Limb (tissue), 2 donors: ENCODE results near the gene RHOBTB1.

ENCODE experiments used
- DNase-seq, 2 donors: peaks; one replicate each; pipeline ENCODE4 v3.0.0-alpha.2; 2016; ENCODE audit errors: extremely low spot score in 2 of 2

RHOBTB1 gene

DNA sequence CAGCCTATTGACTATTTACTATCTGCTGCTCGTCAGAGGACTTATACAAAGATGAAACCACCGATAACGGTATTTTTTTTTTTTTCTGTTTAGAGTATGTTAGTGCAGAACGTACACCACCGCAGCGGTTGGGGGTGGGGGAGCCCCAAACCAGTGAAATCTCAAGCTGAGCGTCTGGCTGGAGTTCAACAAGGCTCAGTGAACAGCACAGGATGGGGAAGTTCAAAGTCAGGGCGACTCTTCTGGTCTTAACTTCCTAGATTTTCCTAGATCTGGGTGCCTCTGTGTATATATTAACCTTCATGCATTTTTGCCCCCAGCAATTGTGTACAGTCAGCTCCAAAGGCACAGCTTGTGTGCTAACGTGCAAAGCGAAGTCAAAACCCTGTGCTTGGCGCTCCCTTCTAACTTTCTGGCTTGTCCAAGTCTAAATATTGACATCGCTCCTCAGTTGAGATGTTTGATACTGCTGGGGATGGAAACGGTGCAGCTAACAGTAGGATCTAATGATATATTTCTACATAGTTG lies 1.1 kb downstream of the RHOBTB1 start:
- DNase-seq = peak; percentile 65 to 74

DNA sequence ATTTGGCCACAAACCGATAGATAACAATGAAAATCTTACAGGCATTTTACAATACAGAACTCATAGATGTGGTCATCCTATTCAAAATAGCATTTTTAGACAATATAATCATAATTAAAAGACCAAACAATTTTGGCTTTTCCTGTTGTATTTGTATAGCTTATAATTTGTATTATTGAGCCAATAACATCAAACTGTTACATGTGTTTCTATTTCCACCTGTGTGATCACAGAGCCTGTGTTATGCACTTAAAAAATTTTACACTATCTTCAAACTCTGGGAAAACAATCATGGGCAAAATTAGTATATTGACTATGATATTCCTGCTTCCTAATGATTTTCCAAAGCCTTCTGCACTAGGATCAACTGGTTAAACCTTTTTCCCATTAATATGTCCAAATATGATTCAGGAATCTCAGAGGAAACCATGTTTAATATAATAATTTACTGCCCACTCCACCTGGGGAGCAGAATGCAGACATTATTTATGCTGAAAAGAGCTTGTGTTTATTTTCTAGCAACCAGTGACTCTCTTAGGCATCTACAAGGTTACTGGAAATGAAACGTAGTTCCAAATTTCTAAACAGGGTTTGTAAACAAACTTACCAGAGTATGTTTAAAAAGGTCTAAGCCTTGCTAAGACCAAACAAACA lies 1.7 kb downstream of the RHOBTB1 start:
- DNase-seq = no peak

DNA sequence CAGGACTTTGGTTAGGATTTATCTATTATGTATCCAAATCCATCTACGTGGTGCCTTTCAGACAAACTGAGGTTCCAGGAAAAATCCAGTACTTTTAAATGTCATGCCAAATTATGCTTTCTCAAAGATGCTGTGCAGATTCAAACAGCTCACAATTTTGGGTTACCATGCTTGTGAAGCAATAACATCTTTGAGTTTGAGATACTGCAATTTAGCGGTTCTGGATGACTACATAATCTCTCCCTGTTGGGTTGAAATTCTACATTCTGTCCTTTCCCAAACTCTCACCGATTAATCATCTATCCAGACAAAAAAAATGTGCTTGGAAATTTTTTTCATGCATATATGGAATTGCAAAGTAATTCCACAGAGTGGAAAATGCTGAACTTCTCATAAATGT lies 3.5 kb downstream of the RHOBTB1 start:
- no peak for DNase-seq

DNA sequence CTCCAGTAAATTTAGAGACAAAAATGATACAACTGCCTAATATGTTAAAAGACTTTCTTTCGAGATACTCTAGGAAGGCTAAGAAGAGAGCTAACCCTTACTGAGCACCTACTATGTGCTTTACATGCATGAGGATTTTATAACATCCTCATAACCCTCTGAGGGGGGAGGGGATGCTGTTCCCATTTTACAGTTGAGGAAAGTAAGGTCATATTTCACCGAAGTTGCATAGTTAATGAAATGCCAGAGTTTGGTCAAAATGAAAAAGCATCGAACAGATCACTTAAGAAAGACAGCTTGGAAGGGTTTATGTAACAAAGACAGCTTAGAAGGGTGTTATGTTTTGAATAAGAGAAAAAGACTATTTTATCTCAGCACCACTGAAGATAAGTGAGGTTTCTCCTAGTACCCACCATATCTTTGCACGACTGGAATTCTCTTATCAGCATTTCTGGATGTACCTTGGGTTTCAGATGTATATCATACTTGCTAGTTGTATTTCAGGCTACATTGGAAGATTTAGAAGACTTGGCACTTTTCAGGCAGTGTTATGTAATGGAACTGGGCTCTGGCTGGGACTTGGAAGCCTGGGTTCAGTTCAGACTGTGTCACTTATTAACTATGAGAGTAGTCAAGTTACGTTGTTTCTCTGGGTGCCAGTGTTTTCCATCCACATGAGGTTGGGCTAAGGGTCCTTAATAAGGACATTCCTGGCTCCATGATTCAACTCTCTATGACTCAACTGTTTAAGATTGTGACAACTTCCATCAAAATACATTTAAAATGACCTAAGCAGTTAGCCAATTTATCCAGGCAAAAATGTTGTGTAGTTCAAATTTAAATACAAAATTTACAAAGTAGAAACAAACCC lies 6.0 kb downstream of the RHOBTB1 start:
- no peak for DNase-seq

DNA sequence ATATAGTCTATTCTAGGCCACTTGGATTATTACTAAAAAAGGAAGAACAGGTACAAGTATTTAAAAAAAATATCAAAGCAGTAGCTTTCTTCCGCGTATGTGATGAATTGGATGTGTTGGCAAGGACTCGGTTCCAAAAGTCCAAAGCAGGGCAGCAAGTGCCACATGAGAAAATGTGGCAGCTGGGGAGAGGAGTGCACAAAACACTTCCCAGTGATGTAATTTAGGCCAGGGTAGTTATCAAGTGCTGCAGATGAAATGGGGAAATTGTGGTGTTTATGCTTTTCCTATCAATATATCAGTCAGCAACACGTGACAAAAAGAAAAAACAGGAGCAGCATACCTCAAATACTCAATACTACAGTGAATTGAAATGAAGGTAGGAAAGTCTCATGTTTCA lies 7.0 kb downstream of the RHOBTB1 start:
- DNase-seq = no peak

DNA sequence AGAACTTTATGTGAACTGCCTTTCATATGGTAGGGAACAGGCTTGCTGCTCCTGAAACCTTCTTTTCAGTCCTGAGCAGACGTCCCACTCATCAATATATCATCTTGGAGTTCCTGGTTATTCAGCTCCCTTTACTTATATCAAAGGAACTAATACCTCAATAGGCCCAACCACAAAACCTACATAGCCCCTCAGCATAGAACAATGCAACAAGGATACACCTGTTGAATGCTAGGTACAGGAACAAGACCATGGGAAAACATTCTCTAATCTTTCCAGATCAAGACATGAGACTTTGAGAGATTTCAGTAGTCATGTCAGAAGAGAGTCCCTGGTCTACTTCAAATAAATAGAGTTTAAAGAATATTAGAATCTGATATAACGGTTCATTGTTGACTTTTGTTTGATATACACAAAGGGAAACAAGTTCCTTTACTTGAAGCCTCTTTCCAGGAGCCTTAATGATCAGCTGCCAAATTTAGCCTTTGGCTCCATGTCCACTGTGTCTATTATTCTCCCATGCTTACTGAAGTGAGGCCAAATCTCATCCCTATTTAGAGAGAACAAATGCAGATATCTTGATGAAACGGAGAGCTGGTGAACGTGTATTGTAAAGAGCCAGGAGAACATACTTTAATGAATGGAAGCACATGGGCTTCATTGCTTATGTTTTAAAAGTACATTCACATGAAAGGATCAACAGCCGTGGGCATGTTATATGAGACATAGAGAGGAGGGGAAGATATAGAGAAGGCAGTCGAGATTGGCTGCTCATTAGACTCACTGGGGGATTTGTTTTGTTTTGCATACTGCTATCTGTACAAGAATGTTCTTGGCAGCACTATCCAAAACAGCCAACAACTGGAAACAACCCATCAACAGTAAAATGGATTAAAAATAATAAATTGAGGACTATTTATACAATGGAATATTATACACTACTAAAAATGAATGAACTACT lies 9.5 kb downstream of the RHOBTB1 start:
- no peak for DNase-seq

DNA sequence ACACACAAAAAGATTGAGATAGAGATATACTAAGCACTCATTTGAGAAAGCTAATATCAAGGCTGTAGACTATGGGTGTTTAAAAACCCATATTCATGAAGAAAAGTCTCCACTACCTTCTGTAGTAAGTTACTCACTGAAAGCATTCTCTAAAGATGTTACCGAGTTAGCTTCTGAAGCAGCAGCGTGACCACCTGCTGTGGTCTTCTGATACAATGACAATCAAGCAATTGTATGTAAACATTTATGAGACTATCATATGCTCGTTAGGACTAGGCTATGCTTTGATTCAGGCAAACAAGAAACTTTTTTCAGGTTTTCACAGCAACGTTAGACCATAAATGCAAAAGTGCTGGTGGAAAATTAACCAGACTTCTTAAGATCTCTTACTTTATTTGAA lies 11.2 kb downstream of the RHOBTB1 start:
- no peak for DNase-seq

DNA sequence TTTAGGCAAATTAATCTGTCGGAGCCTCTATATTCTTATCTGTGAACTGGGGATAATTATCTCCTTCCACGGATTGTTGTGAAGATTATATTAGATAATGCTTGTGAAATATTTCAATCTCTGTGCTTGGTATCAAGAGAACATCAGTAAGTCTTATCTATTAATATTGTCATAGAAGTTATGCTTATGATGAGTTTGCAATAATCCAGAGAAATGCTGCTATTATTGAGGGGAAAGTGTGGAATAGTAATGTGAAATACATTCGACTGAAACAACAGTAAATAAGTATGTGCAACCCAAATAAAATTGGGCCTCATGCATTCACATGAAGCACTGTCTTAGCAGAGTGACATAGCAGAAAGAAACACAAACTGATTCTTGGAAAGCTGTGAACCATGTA lies 13.7 kb downstream of the RHOBTB1 start:
- DNase-seq = no peak

DNA sequence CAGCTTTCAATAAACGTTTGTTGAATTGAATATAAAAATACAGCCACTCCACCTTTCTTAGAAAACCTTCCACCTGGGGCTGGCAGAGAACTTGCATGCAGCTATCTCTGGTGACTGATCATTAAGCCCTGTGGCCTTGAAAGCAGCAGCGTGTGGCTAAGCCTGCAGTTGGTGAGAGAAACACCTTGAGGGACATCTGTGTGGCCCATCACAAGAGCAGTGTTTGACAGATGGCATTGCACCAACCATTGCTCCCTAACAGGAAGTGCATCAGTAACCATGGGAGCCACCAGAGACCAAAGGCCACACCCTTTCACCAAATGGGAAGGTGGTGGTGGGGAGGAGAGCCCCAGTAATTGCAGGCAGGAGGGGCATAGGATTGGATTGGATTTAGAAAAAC lies 22.4 kb downstream of the RHOBTB1 start:
- DNase-seq = no peak

DNA sequence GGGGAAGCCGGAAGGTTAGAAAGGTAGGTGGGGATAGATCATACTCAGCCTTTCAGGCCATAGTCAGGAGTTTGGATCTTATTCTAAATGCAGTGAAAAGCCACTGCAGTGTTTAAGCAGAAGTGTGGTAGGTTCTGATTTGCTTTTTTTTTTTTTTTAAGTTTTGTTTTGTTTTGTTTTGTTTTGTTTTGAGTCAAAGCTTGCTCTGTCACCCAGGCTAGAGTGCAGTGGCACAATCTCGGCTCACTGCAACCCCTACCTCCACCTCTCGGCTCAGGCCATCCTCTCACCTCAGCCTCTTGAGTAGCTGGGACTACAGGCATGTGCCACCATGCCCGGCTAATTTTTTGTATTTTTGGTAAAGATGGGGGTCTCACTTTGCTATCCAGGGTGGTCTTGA lies 23.5 kb downstream of the RHOBTB1 start:
- no peak for DNase-seq

DNA sequence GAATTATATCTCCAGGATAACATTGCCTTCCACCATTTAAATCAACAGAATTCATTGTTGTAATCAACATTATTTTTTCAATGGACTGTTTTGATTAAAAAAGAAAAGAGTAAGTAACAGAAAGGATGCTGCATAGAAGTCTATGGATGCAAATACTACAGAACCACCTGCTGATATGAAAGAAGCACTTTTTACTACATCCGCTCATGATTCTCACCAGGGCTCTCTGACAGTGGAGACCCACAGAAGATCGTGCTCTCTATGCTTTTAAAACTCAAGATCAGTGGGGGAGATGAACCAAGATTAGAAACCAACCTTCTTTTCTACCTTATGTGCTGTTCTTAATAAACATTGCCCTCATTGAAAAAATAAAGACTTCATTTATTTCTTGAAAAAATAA lies 24.4 kb downstream of the RHOBTB1 start:
- DNase-seq = no peak

DNA sequence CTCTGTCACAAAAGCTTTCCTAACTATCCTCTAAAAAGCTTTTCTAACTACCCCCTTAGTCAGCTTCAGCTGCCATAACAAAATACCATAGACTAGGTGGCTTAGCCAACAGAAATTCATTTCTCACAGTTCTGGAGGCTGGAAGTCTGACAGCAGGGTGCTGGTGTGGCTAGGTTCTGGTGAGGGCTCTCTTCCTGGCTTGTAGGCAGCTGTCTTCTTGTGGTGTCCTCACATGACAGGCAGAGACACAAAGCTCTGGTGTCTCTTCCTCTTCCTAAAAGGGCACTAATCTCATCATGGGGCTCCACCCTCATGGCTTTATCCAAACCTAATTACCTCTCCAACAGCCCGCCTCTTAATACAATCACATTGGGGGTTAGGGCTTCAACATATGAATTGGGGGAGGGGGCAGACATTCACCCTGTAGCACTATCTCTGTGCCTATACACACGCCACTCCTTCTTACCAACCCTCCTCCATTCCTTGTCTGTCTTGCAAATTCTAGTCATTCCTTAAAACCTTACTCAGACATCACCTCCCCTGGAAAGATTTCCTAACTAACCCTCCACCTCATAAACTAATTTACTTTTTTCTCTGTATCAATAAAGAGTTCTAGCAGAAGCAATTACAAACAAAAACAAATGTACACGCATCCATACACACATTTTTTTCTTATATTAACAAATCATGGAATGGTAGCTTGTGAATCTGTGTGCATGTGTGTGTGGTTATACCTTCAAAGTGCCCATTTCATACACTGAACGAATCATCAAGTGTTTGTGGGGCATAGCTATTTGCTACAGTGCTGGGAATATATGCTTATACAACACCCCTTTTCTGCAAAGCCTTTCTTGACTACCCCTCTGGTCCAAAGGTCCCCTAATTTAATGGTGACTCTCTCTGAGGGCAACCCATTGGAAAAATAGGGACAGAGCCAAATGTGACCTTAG lies 26.4 kb downstream of the RHOBTB1 start:
- no peak for DNase-seq

DNA sequence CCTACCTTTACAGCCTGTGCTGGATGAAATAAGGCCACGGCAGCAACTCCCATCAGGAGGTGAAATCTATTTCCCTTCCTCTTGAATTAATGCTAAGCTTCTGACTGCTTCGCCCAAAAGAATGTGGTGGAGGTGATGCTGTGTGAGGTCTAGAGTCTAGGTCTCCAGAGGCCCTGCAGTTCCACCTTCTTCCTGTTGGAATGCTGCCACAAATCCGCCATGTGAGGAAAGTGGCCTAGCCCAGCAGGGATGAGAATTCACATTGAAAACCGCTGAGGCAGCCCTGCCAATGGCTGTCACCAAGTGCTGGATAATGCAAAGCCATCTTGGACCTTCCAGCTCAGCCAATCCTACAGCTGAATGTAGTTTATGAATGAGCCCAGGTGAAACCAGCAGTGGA lies 28.0 kb downstream of the RHOBTB1 start:
- DNase-seq = no peak

DNA sequence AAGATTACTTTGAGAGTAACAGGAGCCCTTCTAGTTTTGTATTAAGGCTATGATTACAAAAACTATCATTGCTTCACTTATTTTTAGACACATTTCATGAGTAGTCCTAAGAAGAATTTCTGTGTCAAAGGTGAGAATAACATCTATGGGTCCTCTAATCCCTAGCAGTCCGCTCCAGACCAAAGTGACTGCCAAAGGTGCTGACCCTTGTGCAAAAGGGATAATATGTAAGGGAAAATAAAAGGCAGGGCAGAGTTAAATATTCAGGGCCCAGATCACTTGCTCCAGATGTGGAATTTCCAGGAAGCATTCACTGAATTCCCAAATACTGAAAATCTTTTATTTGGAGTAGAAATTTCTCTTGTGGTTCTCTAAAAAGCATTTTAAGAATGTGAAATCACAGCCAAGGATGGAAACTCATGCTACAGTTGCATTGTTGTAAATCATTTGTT lies 29.3 kb downstream of the RHOBTB1 start:
- peak in 1 of 2 donors; percentile 66 for DNase-seq

DNA sequence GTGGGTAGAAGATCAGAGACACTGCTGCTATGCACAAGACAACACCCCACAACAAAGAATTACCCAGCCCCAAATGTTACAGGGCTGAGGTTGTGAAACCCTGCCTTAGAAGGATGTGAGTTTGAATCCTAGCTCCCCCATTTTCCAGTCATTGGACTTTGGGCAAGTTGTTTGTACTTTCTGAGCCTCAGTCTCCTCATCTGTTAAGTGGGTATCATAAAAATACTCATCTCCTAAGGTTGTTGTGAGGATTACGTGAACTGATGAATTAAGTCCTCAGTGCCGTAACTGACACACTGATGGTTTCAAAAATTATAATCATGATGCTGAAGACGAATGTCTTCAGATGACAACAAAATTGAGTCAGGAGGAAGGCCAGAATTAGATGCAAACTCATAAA lies 30.3 kb downstream of the RHOBTB1 start:
- DNase-seq = no peak

DNA sequence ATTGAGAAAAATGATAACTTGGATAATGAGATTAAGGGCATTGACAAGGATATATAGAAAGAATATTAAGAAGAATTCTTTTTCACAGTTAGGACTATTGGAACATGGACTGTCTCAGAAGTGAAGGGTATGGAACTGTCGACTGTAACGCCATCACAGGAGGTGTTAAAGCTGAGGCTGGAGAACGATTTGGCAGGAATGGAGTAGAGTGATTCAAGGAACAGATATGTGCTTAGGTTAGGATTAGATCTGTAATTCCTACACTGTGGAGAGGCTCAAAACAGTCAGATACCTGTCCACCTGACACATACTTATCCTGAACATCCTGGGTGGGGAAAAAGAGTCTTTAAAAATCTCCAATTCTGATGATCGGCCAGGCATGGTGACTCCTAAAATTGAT lies 30.9 kb downstream of the RHOBTB1 start:
- DNase-seq = no peak

DNA sequence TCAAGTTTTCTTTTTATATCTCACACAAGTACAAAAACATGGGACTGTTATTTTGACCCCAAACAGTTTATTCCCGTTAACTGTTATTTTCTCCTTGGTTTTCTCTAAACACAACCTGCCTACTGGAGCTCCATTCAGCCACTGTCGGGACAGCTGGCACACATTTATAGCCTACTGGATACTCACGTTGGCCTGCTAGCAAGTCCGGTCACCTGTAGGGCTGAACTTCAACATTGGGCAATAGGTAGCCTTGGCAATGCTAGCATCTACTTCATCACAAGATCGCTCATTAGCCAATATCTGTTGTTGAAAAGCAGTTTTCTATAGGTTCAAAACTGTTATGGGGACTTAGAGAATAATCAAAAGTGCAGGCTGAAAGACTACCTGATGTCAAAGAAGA lies 32.3 kb downstream of the RHOBTB1 start:
- no peak for DNase-seq

DNA sequence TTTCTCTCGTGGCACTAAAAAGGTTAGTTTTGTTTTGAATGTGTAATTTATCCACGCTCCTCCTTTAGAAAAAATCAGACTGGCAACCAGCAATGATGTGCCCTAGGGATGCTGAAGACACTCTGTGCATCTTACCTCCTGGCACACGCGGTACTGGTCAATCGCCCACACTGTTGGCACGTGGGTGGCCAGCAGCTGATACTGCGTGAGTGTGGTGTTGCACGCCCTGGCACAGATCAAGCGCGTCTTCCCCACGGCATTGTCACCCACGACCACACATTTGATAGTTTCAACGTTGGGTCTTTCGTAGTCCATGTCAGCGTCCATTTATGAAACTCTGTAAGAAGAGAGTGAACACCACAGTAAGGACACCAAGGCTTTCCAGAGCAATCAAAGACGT lies 32.8 kb downstream of the RHOBTB1 start:
- DNase-seq = no peak

DNA sequence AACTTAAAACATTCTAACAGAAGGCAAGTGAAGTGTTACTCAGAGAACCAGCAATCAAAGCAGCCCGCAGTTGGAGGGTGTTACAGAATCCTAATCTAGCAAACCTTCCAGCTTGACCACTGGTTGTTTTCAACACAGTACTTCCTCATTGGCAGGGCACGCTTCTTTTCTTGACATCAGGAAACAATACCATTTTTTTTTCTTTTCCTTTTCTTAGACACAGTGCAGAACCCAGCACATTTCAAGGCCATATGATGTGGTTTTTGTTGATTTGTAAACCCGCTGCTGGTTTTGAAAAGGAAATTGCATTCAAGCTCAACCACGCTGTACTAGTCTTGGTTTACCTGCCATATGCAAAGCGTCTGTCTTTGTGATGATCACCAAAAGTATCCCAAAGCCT lies 33.4 kb downstream of the RHOBTB1 start:
- no peak for DNase-seq

DNA sequence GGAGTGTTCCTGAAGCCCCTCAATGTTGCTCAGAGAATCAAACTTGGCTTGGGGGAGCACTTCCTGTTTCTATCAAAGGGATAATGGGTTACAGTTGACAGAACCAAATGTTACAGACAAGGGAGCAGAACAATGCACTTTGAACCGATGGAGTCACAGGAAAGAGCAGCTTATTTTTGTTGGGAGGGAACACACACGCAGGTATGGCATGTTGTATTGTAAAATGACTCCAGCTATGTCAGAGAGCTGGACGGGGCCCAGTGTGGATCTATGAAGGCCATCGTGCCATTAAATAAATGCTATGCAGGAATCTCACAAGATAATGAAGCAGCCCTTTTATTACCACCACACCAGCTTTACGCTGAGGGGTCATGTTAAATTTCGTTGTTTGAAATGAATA lies 35.1 kb downstream of the RHOBTB1 start:
- DNase-seq = no peak

DNA sequence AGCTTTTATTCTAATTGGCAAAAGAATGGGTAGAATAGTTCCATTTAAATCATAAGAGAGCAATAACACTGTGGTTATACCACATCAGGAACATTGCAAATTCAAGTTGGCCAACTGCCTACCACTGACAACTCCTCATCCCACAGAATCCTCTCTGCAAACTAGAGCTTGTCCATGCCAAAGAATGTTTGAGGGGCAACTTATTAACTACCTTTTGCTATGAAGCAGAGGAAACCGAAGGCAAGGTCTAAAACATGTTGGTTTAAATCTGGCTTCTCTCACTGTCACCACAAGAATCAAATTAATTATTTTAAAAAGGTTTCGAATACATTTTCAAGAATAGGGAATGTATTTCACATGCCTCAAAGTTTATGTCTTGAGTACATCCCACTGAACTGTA lies 36.0 kb downstream of the RHOBTB1 start:
- DNase-seq = no peak
